Panc1 (cell line): ENCODE results near the gene C13orf46.

Experiments
- CTCF ChIP-seq: fragments of 450-650 bp; IDR thresholded peaks from 2 replicates; pipeline ENCODE4 v1.5.1; 2017; ENCODE audit warnings: mild to moderate bottlenecking
- POLR2AphosphoS5 ChIP-seq: IDR thresholded peaks from 2 replicates; pipeline ENCODE4 v1.6.1; 2012; ENCODE audit warnings: mild to moderate bottlenecking, low read depth, low read length, moderate library complexity
- REST ChIP-seq, 2 experiments: IDR thresholded peaks; 2 replicates each; pipeline ENCODE4 v1.6.1; 2011 to 2012; ENCODE audit warnings: low read depth in 2 of 2, control low read depth in 1 of 2, low read length in 1 of 2, mild to moderate bottlenecking in 1 of 2, moderate library complexity in 1 of 2; ENCODE audit not compliant: insufficient read depth in 1 of 2
- SIN3A ChIP-seq: IDR thresholded peaks from 2 replicates; pipeline ENCODE4 v1.6.1; 2012; ENCODE audit warnings: low read depth, mild to moderate bottlenecking, low read length, moderate library complexity, borderline replicate concordance; ENCODE audit not compliant: insufficient read depth
- TCF7L2 ChIP-seq: IDR thresholded peaks from 2 replicates; pipeline ENCODE4 v1.6.1; 2011; ENCODE audit warnings: mild to moderate bottlenecking, low read depth, low read length, inconsistent platforms

- TF ChIP-seq CTCF: no peak
- TF ChIP-seq POLR2AphosphoS5: no peak
- TF ChIP-seq REST (IDR thresholded peaks at IDR 0.05; ENCODE audit: insufficient read depth in 1 of 2, low read depth in 2 of 2, low read length in 1 of 2): no peak
- TF ChIP-seq SIN3A: no peak
- TF ChIP-seq TCF7L2: no peak
These were observed 48.4 kb upstream of the C13orf46 start for GRCh38 chr13:114022309-114022669.
